SK-N-DZ (cell line): ENCODE data around the gene TMEM184B.
A peak's percentile ranks its signal among the peaks of the same experiment; 100 is the strongest.

Experiments
- DNase-seq: peaks from one replicate; pipeline ENCODE4 v3.0.0-alpha.2; 2015; ENCODE audit warnings: low spot score

Gene TMEM184B

GRCh38 chr22:38282397-38282796, 9.6 kb upstream of the TMEM184B start:
- no peak for DNase-seq

GRCh38 chr22:38276166-38276565, 3.4 kb upstream of the TMEM184B start:
- no peak for DNase-seq

GRCh38 chr22:38273135-38273826, 471 bp upstream of the TMEM184B start:
- peak; percentile 39 for DNase-seq

- no peak for DNase-seq
These were observed 860 bp downstream of the TMEM184B start for GRCh38 chr22:38271927-38272372.

GRCh38 chr22:38271101-38271500, 1.7 kb downstream of the TMEM184B start:
- no peak for DNase-seq

- DNase-seq, result no peak
These were observed 2.5 kb downstream of the TMEM184B start for GRCh38 chr22:38270091-38270992.

GRCh38 chr22:38269466-38269865, 3.3 kb downstream of the TMEM184B start:
- DNase-seq, result no peak

GRCh38 chr22:38267086-38267485, 5.7 kb downstream of the TMEM184B start:
- DNase-seq, result no peak

GRCh38 chr22:38266120-38266519, 6.7 kb downstream of the TMEM184B start:
- no peak for DNase-seq

GRCh38 chr22:38264322-38264843, 8.4 kb downstream of the TMEM184B start:
- DNase-seq, result no peak

- no peak for DNase-seq
These were observed 10.6 kb downstream of the TMEM184B start for GRCh38 chr22:38262051-38262795.

- no peak for DNase-seq
These were observed 11.8 kb downstream of the TMEM184B start for GRCh38 chr22:38260761-38261681.

- no peak for DNase-seq
These were observed 13.4 kb downstream of the TMEM184B start for GRCh38 chr22:38259370-38259769.

- no peak for DNase-seq
These were observed 13.9 kb downstream of the TMEM184B start for GRCh38 chr22:38258895-38259294.

GRCh38 chr22:38257650-38258250, 15.1 kb downstream of the TMEM184B start:
- DNase-seq, result no peak

- DNase-seq, result no peak
These were observed 15.6 kb downstream of the TMEM184B start for GRCh38 chr22:38257181-38257580.

- DNase-seq, result no peak
These were observed 17.1 kb downstream of the TMEM184B start for GRCh38 chr22:38255697-38256096.

- no peak for DNase-seq
These were observed 21.5 kb downstream of the TMEM184B start for GRCh38 chr22:38251341-38251692.

GRCh38 chr22:38250643-38251340, 22.0 kb downstream of the TMEM184B start:
- no peak for DNase-seq
